ENCODE measurements around the gene TMEM106C.

The TMEM106C gene

DNA sequence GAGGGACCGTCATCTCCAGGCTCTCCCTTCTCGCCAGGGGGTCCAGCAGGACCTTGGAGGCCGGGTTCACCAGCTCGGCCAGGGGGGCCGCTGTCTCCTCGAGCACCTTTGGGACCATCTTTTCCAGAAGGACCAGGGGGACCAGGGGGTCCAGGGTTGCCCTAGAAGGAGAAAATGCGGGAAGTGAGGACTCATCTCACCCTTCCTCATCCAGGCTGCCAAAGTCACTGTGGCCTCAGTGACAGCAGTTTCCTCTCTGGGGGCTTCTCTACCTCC is 15.1 kb downstream of the TMEM106C start:
- H3K4me3 ChIP-seq (ENCODE audit: low read length), result no peak overlapping the region
- DNase-seq (ENCODE audit: low read depth), result no peak
- TF ChIP-seq, protein P1, sequence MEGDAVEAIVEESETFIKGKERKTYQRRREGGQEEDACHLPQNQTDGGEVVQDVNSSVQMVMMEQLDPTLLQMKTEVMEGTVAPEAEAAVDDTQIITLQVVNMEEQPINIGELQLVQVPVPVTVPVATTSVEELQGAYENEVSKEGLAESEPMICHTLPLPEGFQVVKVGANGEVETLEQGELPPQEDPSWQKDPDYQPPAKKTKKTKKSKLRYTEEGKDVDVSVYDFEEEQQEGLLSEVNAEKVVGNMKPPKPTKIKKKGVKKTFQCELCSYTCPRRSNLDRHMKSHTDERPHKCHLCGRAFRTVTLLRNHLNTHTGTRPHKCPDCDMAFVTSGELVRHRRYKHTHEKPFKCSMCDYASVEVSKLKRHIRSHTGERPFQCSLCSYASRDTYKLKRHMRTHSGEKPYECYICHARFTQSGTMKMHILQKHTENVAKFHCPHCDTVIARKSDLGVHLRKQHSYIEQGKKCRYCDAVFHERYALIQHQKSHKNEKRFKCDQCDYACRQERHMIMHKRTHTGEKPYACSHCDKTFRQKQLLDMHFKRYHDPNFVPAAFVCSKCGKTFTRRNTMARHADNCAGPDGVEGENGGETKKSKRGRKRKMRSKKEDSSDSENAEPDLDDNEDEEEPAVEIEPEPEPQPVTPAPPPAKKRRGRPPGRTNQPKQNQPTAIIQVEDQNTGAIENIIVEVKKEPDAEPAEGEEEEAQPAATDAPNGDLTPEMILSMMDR (IDR thresholded peaks at IDR 0.05; ENCODE audit: insufficient read depth, low read depth, low read length, missing control alignments), result no peak

DNA sequence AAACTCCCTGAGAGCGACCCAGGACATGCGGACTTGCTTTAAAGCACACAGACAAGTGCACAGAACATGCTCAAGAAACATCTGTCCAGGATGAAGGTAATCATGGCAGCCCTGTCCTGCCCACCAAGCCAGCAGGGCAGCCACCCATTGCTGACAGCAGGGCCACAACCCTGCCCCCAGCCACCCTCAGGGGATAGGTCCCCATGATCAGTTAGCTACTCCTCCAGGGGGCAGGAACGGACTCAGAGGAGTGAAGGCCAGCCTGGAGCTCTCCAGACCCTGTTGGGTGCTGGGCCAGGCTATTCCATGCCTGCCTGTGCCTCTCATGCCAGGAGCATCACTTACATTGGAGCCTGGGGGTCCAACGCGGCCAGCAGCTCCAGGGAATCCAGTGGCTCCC is 15.8 kb downstream of the TMEM106C start:
- DNase-seq (ENCODE audit: low read depth), result no peak
- TF ChIP-seq, protein P1 (IDR thresholded peaks at IDR 0.05; ENCODE audit: insufficient read depth, low read depth, low read length, missing control alignments), result no peak
- no peak overlapping the region for H3K4me3 ChIP-seq (ENCODE audit: low read length)

DNA sequence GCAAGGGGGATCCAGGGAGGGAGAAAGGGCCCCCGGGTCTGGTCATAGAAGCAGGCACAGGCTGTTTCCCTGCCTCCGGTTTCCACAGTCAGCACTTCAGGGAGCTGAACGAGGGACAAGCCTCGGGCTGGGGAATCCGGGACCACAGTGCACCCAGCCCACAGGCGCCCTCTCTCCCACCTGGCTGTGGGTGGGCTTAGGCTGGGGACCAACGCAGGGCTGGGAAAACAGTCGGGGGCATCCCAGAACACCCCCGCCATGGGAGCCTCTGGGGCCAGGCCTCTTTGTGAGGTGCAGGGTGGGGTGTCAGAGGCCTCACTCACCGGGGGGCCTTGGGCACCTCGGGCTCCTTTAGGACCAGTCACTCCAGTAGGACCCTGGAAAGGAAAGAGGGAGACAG is 16.3 kb downstream of the TMEM106C start:
- no peak for DNase-seq (ENCODE audit: low read depth)
- no peak overlapping the region for H3K4me3 ChIP-seq (ENCODE audit: low read length)
- TF ChIP-seq, protein P1 (IDR thresholded peaks at IDR 0.05; ENCODE audit: insufficient read depth, low read depth, low read length, missing control alignments), result no peak

DNA sequence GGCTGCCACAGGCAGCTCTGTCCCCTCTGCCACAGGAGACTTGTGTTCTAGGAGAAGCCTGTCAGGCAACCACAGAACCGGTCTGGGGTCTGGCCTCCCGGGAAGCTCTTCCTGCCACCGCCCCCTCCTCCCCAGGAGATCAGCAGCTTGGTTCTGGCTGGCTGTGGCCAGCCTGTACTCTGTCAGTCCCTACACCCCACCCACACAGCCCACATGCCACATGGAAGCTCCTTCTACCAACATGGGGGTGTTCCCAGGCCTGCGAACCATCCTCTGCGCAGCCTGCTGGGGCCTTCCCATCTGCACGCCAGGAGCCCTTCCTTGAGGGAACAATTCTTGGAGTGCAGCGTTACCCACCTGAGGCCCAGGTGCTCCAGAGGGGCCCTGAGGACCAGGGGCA is 16.8 kb downstream of the TMEM106C start:
- TF ChIP-seq, protein P1 (IDR thresholded peaks at IDR 0.05; ENCODE audit: insufficient read depth, low read depth, low read length, missing control alignments), result no peak
- no peak for DNase-seq (ENCODE audit: low read depth)
- no peak overlapping the region for H3K4me3 ChIP-seq (ENCODE audit: low read length)

DNA sequence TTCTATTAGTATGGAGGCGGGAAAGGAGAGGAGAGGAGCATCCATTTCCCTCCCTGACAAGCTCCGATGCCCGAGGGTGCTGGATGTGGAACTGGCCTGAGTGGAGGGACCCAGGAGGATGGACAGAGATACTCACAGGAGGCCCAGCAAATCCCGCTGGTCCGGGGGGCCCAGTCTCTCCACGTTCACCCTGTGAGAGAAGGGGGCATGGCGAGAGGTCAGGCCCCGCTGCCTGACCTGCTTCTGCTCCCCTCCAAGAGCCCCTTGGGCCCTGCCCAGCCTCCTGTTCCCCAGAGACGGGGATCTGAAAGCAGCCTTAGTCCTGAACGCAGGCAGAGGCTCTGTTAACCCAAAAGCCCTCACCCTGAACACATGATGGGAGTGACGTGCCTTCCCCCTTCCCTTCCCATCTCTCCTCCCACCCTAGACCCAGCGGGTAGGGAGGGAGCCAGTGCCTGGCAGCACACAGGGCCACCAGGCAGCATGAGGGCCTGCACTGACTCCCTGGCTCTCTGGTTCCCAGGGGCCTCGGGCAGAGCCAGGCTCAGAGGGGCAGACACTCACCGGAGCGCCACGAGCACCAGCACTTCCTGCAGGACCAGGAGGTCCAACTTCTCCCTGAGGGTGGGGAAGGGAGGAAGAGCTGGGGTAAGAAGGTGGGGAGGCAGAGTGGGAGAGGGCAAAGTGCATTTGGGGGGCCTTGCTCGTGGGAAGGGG is 17.5 kb downstream of the TMEM106C start:
- DNase-seq (ENCODE audit: low read depth), result no peak
- TF ChIP-seq, protein P1 (IDR thresholded peaks at IDR 0.05; ENCODE audit: insufficient read depth, low read depth, low read length, missing control alignments), result no peak
- no peak overlapping the region for H3K4me3 ChIP-seq (ENCODE audit: low read length)

DNA sequence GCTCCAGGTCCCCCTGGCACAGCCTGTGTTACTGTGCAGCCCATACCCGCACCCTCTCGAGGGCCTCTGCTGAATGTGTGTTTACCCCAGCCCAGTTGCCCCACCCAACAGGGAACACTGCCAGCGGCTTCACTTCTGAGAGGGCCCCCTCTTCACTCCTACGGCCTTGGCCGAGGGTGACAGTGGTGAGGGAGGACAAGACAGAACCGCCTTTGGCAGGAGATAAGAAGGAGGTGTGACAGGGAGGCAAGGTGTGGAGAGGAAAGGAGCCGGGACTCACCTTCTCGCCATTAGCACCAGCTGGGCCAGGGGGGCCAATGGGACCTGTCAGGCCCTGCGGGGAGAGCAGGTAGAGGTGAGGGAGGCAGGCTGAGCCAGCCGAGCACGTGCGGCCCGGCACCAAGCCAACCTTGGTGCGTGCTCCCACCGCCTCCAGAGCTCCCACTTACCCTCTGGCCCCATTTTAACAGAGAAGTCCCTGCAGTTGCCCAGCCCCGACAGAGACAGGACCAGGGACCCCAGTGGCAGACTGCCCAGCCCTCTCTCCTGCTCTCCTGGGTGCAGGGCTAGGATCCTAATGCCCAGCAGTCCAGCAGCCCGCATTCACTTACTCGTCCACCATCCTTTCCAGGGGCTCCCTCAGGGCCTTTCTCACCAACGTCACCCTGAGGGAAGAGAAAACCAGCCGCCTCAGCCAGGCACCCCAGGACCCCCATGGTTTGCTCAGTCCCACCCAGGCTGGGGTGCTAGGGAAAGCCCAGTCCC is 18.3 kb downstream of the TMEM106C start:
- DNase-seq (ENCODE audit: low read depth), result no peak
- TF ChIP-seq, protein P1 (IDR thresholded peaks at IDR 0.05; ENCODE audit: insufficient read depth, low read depth, low read length, missing control alignments), result no peak

DNA sequence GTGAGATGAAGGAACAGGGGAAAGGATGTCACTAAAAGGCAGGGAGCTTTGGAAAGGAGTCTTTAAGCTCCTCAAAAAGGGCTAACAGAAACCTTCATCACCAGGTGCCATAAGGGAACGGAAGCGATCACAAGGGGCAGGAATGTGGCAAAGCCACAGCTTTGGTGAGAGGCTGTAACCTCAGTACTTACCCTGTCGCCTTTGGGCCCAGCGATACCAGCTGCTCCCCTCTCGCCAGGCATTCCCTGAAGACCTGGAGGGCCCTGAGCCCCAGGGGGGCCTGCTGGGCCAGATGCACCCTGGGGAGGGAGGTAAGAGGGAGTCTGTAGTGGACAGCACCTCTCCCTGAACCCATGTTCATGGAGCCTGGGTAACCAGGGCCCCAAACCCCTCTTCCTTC is 18.9 kb downstream of the TMEM106C start:
- no peak overlapping the region for H3K4me3 ChIP-seq (ENCODE audit: low read length)
- TF ChIP-seq, protein P1 (IDR thresholded peaks at IDR 0.05; ENCODE audit: insufficient read depth, low read depth, low read length, missing control alignments), result no peak
- DNase-seq (ENCODE audit: low read depth), result no peak

More for the DNA sequence above, 18.3 kb downstream of the TMEM106C start:
- H3K4me3 ChIP-seq (ENCODE audit: low read length), result no peak overlapping the region
